Nephron (organoid): ENCODE data around the gene ITGB5.

Source experiments
- H3K27ac Mint-ChIP-seq, 3 experiments: 2 replicates each; pipeline ENCODE4 v1.8.0; 2020; ENCODE audit warnings: mixed read lengths in 3 of 3, mild to moderate bottlenecking in 2 of 3, moderate library complexity in 1 of 3
- H3K27me3 Mint-ChIP-seq: 2 replicates; pipeline ENCODE4 v1.8.0; 2021; ENCODE audit warnings: low read depth, mild to moderate bottlenecking, moderate library complexity, mixed read lengths
- H3K36me3 Mint-ChIP-seq: 2 replicates; pipeline ENCODE4 v1.8.0; 2020; ENCODE audit warnings: low read depth, mixed read lengths
- H3K4me1 Mint-ChIP-seq: 2 replicates; pipeline ENCODE4 v1.8.0; 2020; ENCODE audit warnings: mixed read lengths
- H3K4me3 Mint-ChIP-seq, 3 experiments: 2 replicates each; pipeline ENCODE4 v1.8.0; 2020; ENCODE audit warnings: mild to moderate bottlenecking in 3 of 3, mixed read lengths in 3 of 3, moderate library complexity in 2 of 3
- H3K9me3 Mint-ChIP-seq: 2 replicates; pipeline ENCODE4 v1.8.0; 2020; ENCODE audit warnings: mixed read lengths
- TF ChIP-seq, protein P1 (sequence below), 3 experiments: fragments of 200-600 bp; sonication (generic); IDR thresholded peaks; one replicate each; pipeline ENCODE4 v1.5.0; 2021; ENCODE audit warnings: antibody characterized with exemption in 3 of 3; ENCODE audit not compliant: unreplicated experiment in 3 of 3

Gene ITGB5

DNA sequence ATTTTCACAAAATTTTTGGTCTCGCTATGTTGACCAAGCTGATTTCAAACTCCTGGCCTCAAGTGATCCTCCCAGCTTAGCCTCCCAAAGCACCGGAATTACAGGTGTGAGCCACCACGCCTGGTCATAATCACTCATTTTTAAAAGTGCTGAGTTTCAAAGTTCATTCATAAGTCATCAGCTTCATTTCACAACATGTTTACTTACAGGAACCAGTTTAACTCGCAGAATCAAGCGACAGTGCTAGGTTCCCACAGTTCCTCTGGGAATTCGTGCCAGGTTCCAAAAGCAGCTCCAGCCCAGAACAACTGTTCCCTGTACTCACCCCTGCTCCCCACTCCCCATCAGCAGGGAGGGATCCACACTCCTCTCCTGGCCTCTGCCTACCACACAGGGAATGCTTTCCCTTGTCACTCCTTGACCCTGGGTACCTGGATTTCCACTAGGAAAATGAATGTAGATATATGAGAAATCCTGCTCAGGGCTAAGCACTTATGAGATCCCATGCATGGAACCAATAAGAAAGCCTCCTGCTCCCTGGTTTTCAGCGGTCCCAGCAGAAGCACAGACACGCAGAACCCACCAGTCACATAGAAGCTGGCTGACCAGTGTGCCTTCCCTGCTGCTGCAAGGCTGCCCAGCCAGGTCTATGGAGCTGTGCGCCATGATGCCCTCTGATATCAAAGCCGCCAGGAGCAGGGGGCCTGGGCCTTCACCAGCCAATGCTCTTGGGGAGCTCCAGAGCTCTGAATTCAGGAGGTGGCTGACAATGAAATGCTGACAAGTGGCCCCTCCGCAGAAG lies 72.3 kb downstream of the ITGB5 start:
- Mint-ChIP-seq H3K27ac (peak overlapping the region in 2 of 3 experiments; percentile 33 to 46), H3K9me3 (no peaks in the 10 kb centered on the region), H3K27me3 (no peaks in the 10 kb centered on the region), H3K36me3 (peaks cover 5% of the 10 kb centered on the region), H3K4me3 (no peak overlapping the region), H3K4me1 (peaks cover 58% of the 10 kb centered on the region)
- TF ChIP-seq, protein P1, sequence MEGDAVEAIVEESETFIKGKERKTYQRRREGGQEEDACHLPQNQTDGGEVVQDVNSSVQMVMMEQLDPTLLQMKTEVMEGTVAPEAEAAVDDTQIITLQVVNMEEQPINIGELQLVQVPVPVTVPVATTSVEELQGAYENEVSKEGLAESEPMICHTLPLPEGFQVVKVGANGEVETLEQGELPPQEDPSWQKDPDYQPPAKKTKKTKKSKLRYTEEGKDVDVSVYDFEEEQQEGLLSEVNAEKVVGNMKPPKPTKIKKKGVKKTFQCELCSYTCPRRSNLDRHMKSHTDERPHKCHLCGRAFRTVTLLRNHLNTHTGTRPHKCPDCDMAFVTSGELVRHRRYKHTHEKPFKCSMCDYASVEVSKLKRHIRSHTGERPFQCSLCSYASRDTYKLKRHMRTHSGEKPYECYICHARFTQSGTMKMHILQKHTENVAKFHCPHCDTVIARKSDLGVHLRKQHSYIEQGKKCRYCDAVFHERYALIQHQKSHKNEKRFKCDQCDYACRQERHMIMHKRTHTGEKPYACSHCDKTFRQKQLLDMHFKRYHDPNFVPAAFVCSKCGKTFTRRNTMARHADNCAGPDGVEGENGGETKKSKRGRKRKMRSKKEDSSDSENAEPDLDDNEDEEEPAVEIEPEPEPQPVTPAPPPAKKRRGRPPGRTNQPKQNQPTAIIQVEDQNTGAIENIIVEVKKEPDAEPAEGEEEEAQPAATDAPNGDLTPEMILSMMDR (IDR thresholded peaks at IDR 0.05; ENCODE audit: unreplicated experiment in 3 of 3), result no peak

- peaks cover 5% of the 10 kb centered on the region for H3K36me3 Mint-ChIP-seq
- TF ChIP-seq, protein P1 (IDR thresholded peaks at IDR 0.05; ENCODE audit: unreplicated experiment in 3 of 3), result no peak
- no peaks in the 10 kb centered on the region for H3K27me3 Mint-ChIP-seq
- H3K9me3 Mint-ChIP-seq, result no peaks in the 10 kb centered on the region
- peaks cover 47% of the 10 kb centered on the region for H3K4me1 Mint-ChIP-seq
- peak overlapping the region in 1 of 3 experiments; percentile 44 for H3K4me3 Mint-ChIP-seq
- peak overlapping the region; percentile 34 to 94 (median 91) for H3K27ac Mint-ChIP-seq
Measured at GRCh38 chr3:124813541-124813940, 73.6 kb downstream of the ITGB5 start.

DNA sequence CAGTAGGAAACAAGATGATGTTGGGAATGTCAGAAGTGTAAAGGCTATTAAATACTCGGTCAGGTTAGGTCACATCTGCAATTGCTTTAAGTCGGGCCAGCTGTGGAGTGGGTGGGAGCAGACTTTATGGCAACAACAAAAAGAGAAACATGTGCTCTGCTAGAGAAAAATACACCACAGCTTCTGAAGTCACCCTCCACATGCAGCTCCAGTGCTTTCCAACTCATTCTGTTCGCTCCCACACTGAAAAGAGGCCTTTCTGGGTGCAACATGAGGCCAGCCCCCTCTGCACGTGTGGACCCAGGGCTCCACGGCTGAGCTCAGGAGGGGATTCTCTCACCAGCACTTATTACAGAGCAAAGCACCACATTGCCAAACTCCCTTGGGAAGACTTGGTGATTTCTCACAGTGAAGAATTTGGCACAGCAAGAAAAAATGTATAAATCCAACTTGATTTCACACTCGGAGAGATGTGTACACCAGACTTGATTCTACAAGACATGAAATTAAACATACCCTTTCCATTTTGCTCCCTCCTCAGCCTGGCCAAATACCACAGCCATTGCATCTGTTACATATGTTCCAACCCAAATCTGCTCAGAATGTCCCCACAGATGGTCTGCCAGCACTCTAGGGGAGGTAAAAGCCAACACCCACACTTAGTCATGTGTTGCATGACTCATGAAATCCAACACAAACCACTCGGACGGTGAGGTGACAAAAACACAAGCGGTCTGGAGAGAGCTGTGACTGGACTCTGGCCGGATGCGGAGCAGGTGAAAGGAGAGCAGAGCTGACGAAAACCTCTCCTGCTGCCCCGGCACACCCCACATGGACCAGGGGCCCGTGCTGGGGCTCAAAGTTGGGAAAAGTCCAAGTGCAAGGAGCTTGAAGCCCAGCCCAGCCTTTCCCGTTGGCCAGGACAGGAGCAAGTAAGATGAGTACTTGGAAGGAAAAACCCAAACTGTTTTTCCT lies 74.6 kb downstream of the ITGB5 start:
- Mint-ChIP-seq H3K4me1 (peaks cover 45% of the 10 kb centered on the region), H3K9me3 (no peaks in the 10 kb centered on the region), H3K4me3 (peak overlapping the region in 2 of 3 experiments; percentile 35 to 69), H3K27me3 (peaks cover 3% of the 10 kb centered on the region), H3K36me3 (peaks cover 8% of the 10 kb centered on the region), H3K27ac (peak overlapping the region; percentile 75 to 94 (median 91))
- TF ChIP-seq, protein P1 (IDR thresholded peaks at IDR 0.05; ENCODE audit: unreplicated experiment in 3 of 3), result no peak

GRCh38 chr3:124811436-124811835 lies 75.7 kb downstream of the ITGB5 start:
- Mint-ChIP-seq H3K36me3 (peaks cover 4% of the 10 kb centered on the region), H3K4me3 (no peak overlapping the region), H3K4me1 (peaks cover 45% of the 10 kb centered on the region), H3K27me3 (peaks cover 3% of the 10 kb centered on the region), H3K27ac (peak overlapping the region; percentile 79 to 94 (median 91)), H3K9me3 (no peaks in the 10 kb centered on the region)
- TF ChIP-seq, protein P1 (IDR thresholded peaks at IDR 0.05; ENCODE audit: unreplicated experiment in 3 of 3), result no peak

- TF ChIP-seq, protein P1 (IDR thresholded peaks at IDR 0.05; ENCODE audit: unreplicated experiment in 3 of 3), result no peak
- Mint-ChIP-seq H3K9me3 (no peaks in the 10 kb centered on the region), H3K27ac (peak overlapping the region; percentile 1 to 94 (median 79)), H3K36me3 (peaks cover 3% of the 10 kb centered on the region), H3K4me1 (peaks cover 50% of the 10 kb centered on the region), H3K4me3 (no peak overlapping the region), H3K27me3 (peaks cover 3% of the 10 kb centered on the region)
Measured at GRCh38 chr3:124810970-124811369, 76.2 kb downstream of the ITGB5 start.
